Caco-2 (cell line): Measurements from ENCODE around the gene TMEM203. TPM values are rescaled to one million over a fixed set of nuclear protein-coding genes. Genes with fewer than 3 reads are reported as not detected.
"Not testable (repeated sequence)": the region's sequence is repeated elsewhere in the genome, so short reads cannot be mapped to it uniquely, and the experiment has no call there.

Experiments used
- BruUV-seq: library from RNA; stranded (reverse); fragments of 400-500 nt; replicated peaks from 2 replicates; lab custom pipeline; 2021; lab: Mats Ljungman, UMichigan
- CTCF ChIA-PET: fragments of 300-600 bp; sonication (Branson Sonifier 250); formaldehyde crosslinking; loops from one replicate; lab custom pipeline; 2022; ENCODE audit warnings: antibody characterized with exemption; lab: Charles Lee
- POLR2A ChIA-PET: fragments of 300-600 bp; sonication (Branson Sonifier 250); formaldehyde crosslinking; loops from one replicate; lab custom pipeline; 2022; ENCODE audit warnings: antibody characterized with exemption; lab: Charles Lee
- DNase-seq, 2 experiments: peaks; one replicate each; pipeline versions ENCODE4 v3.0.0 to v3.0.0-alpha.2; 2020 to 2022
- H3K27me3 ChIP-seq: replicated peaks from 2 replicates; pipeline ENCODE4 v1.6.0; 2011; ENCODE audit warnings: low read length; ENCODE audit not compliant: control insufficient read depth, insufficient read depth
- H3K36me3 ChIP-seq: 2 replicates; pipeline ENCODE4 v1.5.1; 2011; ENCODE audit warnings: low read length; ENCODE audit not compliant: control insufficient read depth, insufficient read depth
- H3K4me1 ChIP-seq: fragments of 250-450 bp; sonication (Bioruptor Pico); 2 replicates; pipeline ENCODE4 v1.5.1; 2020; ENCODE audit warnings: mild to moderate bottlenecking
- H3K4me3 ChIP-seq: 2 replicates; pipeline ENCODE4 v1.5.1; 2011; ENCODE audit warnings: low read depth, mild to moderate bottlenecking, control low read depth, low read length
- H3K9me3 ChIP-seq: fragments of 250-450 bp; sonication (Bioruptor Pico); 2 replicates; pipeline ENCODE4 v1.5.1; 2020; ENCODE audit warnings: mild to moderate bottlenecking, moderate library complexity
- H3K27ac Mint-ChIP-seq: one replicate; pipeline ENCODE4 v1.8.0; 2022; ENCODE audit warnings: mixed read lengths; ENCODE audit not compliant: unreplicated experiment
- H3K27me3 Mint-ChIP-seq: one replicate; pipeline ENCODE4 v1.8.0; 2022; ENCODE audit warnings: mixed read lengths; ENCODE audit not compliant: insufficient read depth, unreplicated experiment
- H3K36me3 Mint-ChIP-seq: one replicate; pipeline ENCODE4 v1.8.0; 2022; ENCODE audit warnings: mild to moderate bottlenecking, mixed read lengths; ENCODE audit not compliant: insufficient read depth, unreplicated experiment
- H3K4me1 Mint-ChIP-seq: one replicate; pipeline ENCODE4 v1.8.0; 2022; ENCODE audit warnings: low read depth, mixed read lengths; ENCODE audit not compliant: unreplicated experiment
- H3K4me3 Mint-ChIP-seq: one replicate; pipeline ENCODE4 v1.8.0; 2022; ENCODE audit warnings: mild to moderate bottlenecking, moderate library complexity, mixed read lengths; ENCODE audit not compliant: unreplicated experiment
- H3K9me3 Mint-ChIP-seq: one replicate; pipeline ENCODE4 v1.8.0; 2022; ENCODE audit warnings: mixed read lengths; ENCODE audit not compliant: unreplicated experiment
- intact Hi-C: fragments of 100-400 bp; cut with micrococcal nuclease; formaldehyde crosslinking; loops from one replicate; pipeline ENCODE4 v1.10.0; 2022; ENCODE audit not compliant: unreplicated experiment
- total RNA-seq: library from RNA; stranded (reverse); gene quantifications from 2 replicates; pipeline ENCODE4 v1.2.3, GENCODE V29; 2022
- TF ChIP-seq, protein P1 (sequence below), 2 experiments: fragments of 200-600 bp in 1 of 2; IDR thresholded peaks; 1 replicate in 1 of 2; 2 replicates in 1 of 2; pipeline versions ENCODE4 v1.5.1 to v1.8.0; 2011 to 2022; ENCODE audit warnings: antibody characterized with exemption in 1 of 2, control low read depth in 1 of 2, inconsistent platforms in 1 of 2, low read depth in 1 of 2, low read length in 1 of 2, mild to moderate bottlenecking in 1 of 2, moderate library complexity in 1 of 2; ENCODE audit not compliant: insufficient read depth in 1 of 2, severe bottlenecking in 1 of 2, unreplicated experiment in 1 of 2

Gene TMEM203
- total RNA-seq, 1 experiment from 2014 or later, result 38.4 TPM

DNA sequence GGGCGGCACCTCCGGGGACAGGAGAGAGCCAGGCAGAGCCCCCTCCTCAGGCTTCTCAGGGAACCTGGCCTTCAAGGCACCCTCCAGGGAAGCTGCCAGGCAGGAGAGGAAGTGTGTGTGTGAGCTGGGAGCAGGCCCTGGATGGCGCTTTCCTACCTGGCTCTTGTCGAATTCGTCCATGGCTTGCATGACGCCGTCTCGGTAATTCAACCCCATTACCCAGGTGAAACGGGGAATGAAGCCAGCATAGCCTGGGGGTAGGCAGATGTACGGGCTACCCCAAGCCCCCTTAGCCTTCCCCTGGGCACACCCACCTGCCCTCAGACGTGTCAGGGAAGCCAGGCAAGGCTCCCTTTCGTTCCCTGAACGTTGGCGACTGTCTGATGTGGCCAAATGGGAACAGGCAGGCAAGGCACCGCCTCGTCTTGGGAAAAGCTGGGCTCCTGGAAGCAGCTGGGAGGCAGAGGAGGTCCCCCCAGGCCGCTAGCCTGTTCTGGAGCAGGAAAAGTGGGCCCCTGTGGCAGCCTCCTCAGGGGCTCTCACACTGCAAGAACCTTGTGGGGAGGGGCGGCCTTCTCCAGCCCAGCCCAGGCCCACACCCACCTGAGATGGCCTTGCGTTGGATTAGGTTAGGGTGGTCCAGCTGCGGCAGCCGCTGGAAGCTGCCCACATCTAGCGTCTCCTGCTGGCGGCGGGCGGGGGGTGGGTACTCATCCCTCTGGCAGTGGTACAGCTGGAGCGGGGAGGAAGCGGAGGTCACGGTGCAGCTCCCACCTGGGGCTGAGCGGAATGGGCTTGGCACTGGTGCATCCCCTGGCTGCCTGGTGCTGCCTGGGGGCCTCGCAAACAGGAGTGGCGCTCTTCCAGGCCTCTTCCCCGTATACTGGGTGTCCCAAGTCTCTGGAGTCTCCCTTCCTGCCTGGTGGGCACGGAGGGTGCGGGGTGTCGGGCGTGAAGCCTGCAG is 39.3 kb upstream of the TMEM203 start:
- H3K9me3 ChIP-seq, result no peaks in the 10 kb centered on the region
- Mint-ChIP-seq H3K4me1 (peaks cover 7% of the 10 kb centered on the region), H3K27ac (peak overlapping the region; percentile 95), H3K36me3 (peaks cover 68% of the 10 kb centered on the region), H3K4me3 (peak overlapping the region; percentile 80), H3K9me3 (no peaks in the 10 kb centered on the region), H3K27me3 (peaks cover 3% of the 10 kb centered on the region)
- no TSS peak for BruUV-seq
- TF ChIP-seq, protein P1, sequence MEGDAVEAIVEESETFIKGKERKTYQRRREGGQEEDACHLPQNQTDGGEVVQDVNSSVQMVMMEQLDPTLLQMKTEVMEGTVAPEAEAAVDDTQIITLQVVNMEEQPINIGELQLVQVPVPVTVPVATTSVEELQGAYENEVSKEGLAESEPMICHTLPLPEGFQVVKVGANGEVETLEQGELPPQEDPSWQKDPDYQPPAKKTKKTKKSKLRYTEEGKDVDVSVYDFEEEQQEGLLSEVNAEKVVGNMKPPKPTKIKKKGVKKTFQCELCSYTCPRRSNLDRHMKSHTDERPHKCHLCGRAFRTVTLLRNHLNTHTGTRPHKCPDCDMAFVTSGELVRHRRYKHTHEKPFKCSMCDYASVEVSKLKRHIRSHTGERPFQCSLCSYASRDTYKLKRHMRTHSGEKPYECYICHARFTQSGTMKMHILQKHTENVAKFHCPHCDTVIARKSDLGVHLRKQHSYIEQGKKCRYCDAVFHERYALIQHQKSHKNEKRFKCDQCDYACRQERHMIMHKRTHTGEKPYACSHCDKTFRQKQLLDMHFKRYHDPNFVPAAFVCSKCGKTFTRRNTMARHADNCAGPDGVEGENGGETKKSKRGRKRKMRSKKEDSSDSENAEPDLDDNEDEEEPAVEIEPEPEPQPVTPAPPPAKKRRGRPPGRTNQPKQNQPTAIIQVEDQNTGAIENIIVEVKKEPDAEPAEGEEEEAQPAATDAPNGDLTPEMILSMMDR (IDR thresholded peaks at IDR 0.05; ENCODE audit: insufficient read depth in 1 of 2, low read depth in 1 of 2, low read length in 1 of 2, severe bottlenecking in 1 of 2, unreplicated experiment in 1 of 2), result no peak
- no peaks in the 10 kb centered on the region for H3K27me3 ChIP-seq
- H3K4me3 ChIP-seq, result no peak overlapping the region
- DNase-seq, result no peak
- POLR2A ChIA-PET, result interaction anchor here (0.6 to 0.7 kb wide), 3 partner anchors 158 to 307 kb away, joined by 3 read pairs; partner anchors contain the start of gene MRPL41
- CTCF ChIA-PET, result no interaction called here
- peaks cover 2% of the 10 kb centered on the region; the same call in 1 of the 2 replicates for H3K36me3 ChIP-seq
- H3K4me1 ChIP-seq, result peaks cover 16% of the 10 kb centered on the region
- intact Hi-C loops, result loop anchor here (5.0 to 10.0 kb wide), 2 partner anchors 48 to 450 kb away; partner anchors contain the start of genes CCDC183 and TMEM141

DNA sequence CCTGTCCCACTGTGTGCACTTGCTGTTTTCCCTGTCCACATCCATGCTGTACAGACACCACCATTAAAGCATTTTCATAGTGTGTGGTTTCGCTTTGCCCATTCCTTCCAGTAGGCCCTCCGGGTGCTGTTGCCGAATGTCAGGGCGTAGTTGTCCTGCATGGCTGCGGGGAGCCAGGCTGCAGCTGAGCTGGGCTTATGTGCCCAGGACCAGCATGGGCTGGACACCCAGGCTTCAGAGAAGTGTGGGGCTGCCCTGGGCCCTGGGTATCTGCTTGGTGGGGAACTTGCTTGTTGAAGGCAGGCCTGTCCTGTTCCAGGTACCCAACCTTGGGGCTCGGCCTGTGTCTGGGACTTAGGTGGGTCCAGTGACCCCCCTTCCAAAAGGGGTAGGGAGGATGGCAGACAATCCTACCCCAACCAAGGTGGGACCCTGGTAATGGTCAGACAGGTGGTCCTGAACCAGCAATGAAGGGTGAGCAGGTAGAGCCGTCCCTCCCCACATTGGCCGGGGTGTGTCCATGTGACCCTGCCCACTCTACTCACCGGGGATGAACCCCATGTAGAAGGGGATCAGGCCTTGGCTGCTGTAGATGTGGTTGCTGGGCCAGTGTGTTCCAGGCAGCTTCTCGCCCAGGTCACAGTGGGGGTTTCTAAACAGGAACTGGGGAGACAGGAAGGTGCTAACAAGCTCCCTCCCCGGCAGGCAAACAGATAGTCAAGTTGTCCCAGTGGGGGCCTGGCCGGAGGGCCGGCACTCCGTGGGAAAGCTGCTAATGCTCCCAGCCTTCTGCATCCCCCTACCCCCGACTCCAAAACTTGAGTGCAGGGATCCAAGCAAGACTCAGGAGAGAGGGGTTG is 38.4 kb upstream of the TMEM203 start:
- H3K36me3 Mint-ChIP-seq, result peaks cover 68% of the 10 kb centered on the region
- intact Hi-C loops, result loop anchor here (5.0 to 10.0 kb wide), 2 partner anchors 48 to 449 kb away; partner anchors contain the start of genes CCDC183 and TMEM141
- Histone ChIP-seq H3K4me3 (no peak overlapping the region), H3K4me1 (peaks cover 16% of the 10 kb centered on the region), H3K36me3 (peaks cover 2% of the 10 kb centered on the region; the same call in 1 of the 2 replicates), H3K9me3 (no peaks in the 10 kb centered on the region), H3K27me3 (no peaks in the 10 kb centered on the region)
- ChIA-PET CTCF (interaction anchor here (0.6 kb wide), 1 partner anchor 482 kb away, joined by 3 read pairs; no protein-coding TSS in a partner anchor), POLR2A (interaction anchor here (0.6 kb wide), 1 partner anchor 173 kb away, joined by 3 read pairs; no protein-coding TSS in a partner anchor)
- BruUV-seq, result no TSS peak
- H3K4me3 Mint-ChIP-seq, result peak overlapping the region; percentile 80
- H3K27me3 Mint-ChIP-seq, result peaks cover 3% of the 10 kb centered on the region
- no peak for DNase-seq
- peak overlapping the region; percentile 95 for H3K27ac Mint-ChIP-seq
- TF ChIP-seq, protein P1 (IDR thresholded peaks at IDR 0.05; ENCODE audit: insufficient read depth in 1 of 2, low read depth in 1 of 2, low read length in 1 of 2, severe bottlenecking in 1 of 2, unreplicated experiment in 1 of 2), result no peak
- peaks cover 7% of the 10 kb centered on the region for H3K4me1 Mint-ChIP-seq
- no peaks in the 10 kb centered on the region for H3K9me3 Mint-ChIP-seq

DNA sequence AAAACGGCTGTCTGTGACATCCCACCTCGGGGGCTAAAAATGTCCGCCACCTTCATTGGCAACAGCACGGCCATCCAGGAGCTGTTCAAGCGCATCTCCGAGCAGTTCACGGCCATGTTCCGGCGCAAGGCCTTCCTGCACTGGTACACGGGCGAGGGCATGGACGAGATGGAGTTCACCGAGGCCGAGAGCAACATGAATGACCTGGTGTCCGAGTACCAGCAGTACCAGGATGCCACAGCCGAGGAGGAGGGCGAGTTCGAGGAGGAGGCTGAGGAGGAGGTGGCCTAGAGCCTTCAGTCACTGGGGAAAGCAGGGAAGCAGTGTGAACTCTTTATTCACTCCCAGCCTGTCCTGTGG is 37.8 kb upstream of the TMEM203 start:
- DNase-seq, POLR2A ChIA-PET, H3K27me3 Mint-ChIP-seq, CTCF ChIA-PET, H3K27me3 ChIP-seq, H3K9me3 Mint-ChIP-seq, H3K4me3 ChIP-seq, H3K9me3 ChIP-seq, H3K4me1 Mint-ChIP-seq, H3K36me3 ChIP-seq: not testable (repeated sequence)
- intact Hi-C loops, result loop anchor here (5.0 to 10.0 kb wide), 2 partner anchors 49 to 448 kb away; partner anchors contain the start of genes CCDC183 and TMEM141
- H3K36me3 Mint-ChIP-seq, result peaks cover 68% of the 10 kb centered on the region
- BruUV-seq, result TSS peak; percentile 67
- peaks cover 16% of the 10 kb centered on the region for H3K4me1 ChIP-seq
- H3K4me3 Mint-ChIP-seq, result peak overlapping the region; percentile 80
- H3K27ac Mint-ChIP-seq, result peak overlapping the region; percentile 95
